Panc1 (cell line): ENCODE data around the gene SUCLG2.

Experiments used
- POLR2AphosphoS5 ChIP-seq: IDR thresholded peaks from 2 replicates; pipeline ENCODE4 v1.6.1; 2012; ENCODE audit warnings: mild to moderate bottlenecking, low read depth, low read length, moderate library complexity
- REST ChIP-seq, 2 experiments: IDR thresholded peaks; 2 replicates each; pipeline ENCODE4 v1.6.1; 2011 to 2012; ENCODE audit warnings: low read depth in 2 of 2, control low read depth in 1 of 2, low read length in 1 of 2, mild to moderate bottlenecking in 1 of 2, moderate library complexity in 1 of 2; ENCODE audit not compliant: insufficient read depth in 1 of 2
- SIN3A ChIP-seq: IDR thresholded peaks from 2 replicates; pipeline ENCODE4 v1.6.1; 2012; ENCODE audit warnings: low read depth, mild to moderate bottlenecking, low read length, moderate library complexity, borderline replicate concordance; ENCODE audit not compliant: insufficient read depth
- TF ChIP-seq, protein P1 (sequence below): fragments of 450-650 bp; IDR thresholded peaks from 2 replicates; pipeline ENCODE4 v1.5.1; 2017; ENCODE audit warnings: mild to moderate bottlenecking

GRCh38 chr3:67361323-67361722 is 293.1 kb downstream of the SUCLG2 start:
- TF ChIP-seq POLR2AphosphoS5 (no peak), SIN3A (no peak), REST (IDR thresholded peaks at IDR 0.05; ENCODE audit: insufficient read depth in 1 of 2, low read depth in 2 of 2, low read length in 1 of 2) (no peak)
- TF ChIP-seq, protein P1, sequence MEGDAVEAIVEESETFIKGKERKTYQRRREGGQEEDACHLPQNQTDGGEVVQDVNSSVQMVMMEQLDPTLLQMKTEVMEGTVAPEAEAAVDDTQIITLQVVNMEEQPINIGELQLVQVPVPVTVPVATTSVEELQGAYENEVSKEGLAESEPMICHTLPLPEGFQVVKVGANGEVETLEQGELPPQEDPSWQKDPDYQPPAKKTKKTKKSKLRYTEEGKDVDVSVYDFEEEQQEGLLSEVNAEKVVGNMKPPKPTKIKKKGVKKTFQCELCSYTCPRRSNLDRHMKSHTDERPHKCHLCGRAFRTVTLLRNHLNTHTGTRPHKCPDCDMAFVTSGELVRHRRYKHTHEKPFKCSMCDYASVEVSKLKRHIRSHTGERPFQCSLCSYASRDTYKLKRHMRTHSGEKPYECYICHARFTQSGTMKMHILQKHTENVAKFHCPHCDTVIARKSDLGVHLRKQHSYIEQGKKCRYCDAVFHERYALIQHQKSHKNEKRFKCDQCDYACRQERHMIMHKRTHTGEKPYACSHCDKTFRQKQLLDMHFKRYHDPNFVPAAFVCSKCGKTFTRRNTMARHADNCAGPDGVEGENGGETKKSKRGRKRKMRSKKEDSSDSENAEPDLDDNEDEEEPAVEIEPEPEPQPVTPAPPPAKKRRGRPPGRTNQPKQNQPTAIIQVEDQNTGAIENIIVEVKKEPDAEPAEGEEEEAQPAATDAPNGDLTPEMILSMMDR = no peak
